ENCODE results near the gene SYT1.

Gene SYT1

DNA sequence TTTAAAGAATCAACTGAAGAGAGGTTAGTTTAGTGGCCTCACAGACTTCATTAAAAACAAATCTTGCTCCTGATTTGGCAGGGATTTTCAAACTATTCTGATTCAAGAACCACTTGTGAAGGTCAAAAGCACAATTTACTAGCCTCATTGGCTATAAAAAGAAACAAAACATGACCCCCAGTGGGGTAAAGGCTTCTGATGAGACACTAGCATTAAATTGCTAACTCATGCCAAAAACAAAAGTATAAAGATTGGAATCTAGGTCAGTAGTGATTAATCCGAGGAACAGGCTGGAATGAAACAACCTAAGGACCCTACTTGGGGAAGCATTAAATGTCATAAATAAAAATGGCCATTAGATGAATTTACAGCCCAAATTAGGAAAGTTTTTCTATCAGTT is 513.9 kb downstream of the SYT1 start:
- Histone ChIP-seq H3K36me3 (ENCODE audit: insufficient read depth, low read length) (no peaks in the 10 kb centered on the region), H3K27me3 (ENCODE audit: insufficient read depth, low read length) (no peaks in the 10 kb centered on the region), H3K79me2 (ENCODE audit: control insufficient read depth, insufficient read depth, low read length, unreplicated experiment) (no peaks in the 10 kb centered on the region), H2AFZ (ENCODE audit: low read length, unreplicated experiment) (no peak overlapping the region), H3K4me3 (ENCODE audit: low read depth, low read length) (no peak overlapping the region), H3K4me1 (ENCODE audit: control insufficient read depth, insufficient read depth, low read length, unreplicated experiment) (peaks cover 6% of the 10 kb centered on the region), H3K27ac (ENCODE audit: low read depth, low read length) (no peak overlapping the region)

DNA sequence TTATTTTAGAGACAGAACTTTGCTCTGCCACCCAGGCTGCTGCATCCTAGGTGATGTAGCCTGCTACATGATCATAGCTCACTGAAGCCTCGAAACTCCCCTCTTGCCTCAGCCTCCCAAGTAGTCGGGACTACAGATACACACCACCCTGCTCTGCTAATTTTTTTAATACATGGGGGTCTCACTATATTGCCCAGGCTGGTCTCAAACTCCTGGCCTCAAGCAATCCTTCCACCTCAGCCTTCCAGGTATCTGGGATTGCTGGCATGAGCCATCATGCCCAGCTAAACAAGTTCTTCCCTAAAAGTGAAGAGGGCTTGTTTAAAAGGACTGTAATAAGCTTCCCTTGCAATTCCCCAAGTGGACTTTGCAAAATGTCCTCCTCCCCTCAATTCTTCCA is 515.8 kb downstream of the SYT1 start:
- peaks cover 6% of the 10 kb centered on the region for H3K4me1 ChIP-seq (ENCODE audit: control insufficient read depth, insufficient read depth, low read length, unreplicated experiment)
- no peaks in the 10 kb centered on the region for H3K27me3 ChIP-seq (ENCODE audit: insufficient read depth, low read length)

DNA sequence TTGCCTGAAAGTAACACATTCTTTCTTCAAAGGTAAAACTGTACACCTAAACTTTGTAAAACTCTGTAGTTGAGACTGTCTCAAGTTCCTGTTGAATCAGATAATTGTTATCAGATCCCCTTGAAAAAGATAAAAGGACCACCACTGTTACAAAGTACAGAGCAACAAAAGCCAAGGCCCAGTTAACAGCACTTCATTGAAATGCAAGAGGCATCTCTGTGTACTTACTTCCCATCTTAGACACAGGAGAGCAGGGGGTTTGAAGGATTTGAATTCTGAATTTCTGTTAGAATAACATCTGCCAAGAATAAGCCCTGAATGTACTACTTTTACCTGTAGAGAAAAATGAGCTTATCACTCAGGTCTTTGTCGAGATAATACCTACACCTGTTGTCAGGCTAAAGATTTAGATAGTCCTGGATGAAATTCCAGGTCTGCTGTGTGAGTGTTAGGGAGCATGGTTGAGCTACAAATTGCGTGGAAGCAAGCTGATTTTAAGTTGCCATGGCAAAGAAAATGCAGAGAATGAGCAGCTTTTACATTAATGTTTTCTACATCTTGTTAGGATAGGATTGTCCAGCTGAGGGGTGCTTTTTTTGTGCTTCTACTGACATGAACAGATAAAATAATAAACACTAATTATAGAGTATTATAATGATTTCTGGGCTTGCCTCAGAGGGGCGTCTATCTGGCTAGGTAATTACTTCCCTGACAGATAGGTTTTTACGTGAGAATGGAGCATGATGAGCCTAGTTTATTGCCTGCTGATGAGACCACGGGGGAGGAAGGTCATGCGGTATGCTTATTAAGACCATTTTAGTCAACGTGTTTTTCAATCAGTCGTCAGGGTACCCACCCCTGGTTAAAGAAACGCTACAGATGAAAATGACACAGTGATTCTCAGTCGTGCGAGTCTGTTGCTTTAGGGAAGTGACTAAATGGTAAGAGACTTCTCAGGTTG is 517.0 kb downstream of the SYT1 start:
- no peak overlapping the region for H2AFZ ChIP-seq (ENCODE audit: low read length, unreplicated experiment)
- H3K79me2 ChIP-seq (ENCODE audit: control insufficient read depth, insufficient read depth, low read length, unreplicated experiment): no peaks in the 10 kb centered on the region
- H3K36me3 ChIP-seq (ENCODE audit: insufficient read depth, low read length): no peaks in the 10 kb centered on the region
- no peak overlapping the region for H3K27ac ChIP-seq (ENCODE audit: low read depth, low read length)
- peaks cover 6% of the 10 kb centered on the region for H3K4me1 ChIP-seq (ENCODE audit: control insufficient read depth, insufficient read depth, low read length, unreplicated experiment)
- no peaks in the 10 kb centered on the region for H3K27me3 ChIP-seq (ENCODE audit: insufficient read depth, low read length)
- no peak overlapping the region for H3K4me3 ChIP-seq (ENCODE audit: low read depth, low read length)

More for the DNA sequence above, 515.8 kb downstream of the SYT1 start:
- Histone ChIP-seq H3K36me3 (ENCODE audit: insufficient read depth, low read length) (no peaks in the 10 kb centered on the region), H3K4me3 (ENCODE audit: low read depth, low read length) (no peak overlapping the region), H3K27ac (ENCODE audit: low read depth, low read length) (no peak overlapping the region), H2AFZ (ENCODE audit: low read length, unreplicated experiment) (no peak overlapping the region), H3K79me2 (ENCODE audit: control insufficient read depth, insufficient read depth, low read length, unreplicated experiment) (no peaks in the 10 kb centered on the region)

DNA sequence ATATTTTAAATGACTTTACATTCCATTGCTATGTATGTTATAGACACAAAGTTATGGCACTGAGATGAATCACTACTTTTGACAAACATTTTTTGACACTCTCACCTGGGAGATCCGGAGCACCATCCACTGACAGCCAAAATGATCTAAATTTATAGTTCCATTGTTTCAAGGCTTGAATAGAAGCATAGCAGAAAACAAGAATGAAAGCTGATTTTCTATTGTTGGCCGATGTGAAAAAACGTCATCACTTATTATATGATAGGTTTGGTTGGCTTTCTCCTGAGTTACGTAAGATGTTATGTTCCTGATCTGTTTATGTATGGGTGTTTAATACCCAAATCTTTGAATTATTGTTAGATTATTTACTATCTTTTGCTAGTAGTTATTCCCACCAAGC is 520.0 kb downstream of the SYT1 start:
- H3K36me3 ChIP-seq (ENCODE audit: insufficient read depth, low read length): no peaks in the 10 kb centered on the region
- no peaks in the 10 kb centered on the region for H3K4me1 ChIP-seq (ENCODE audit: control insufficient read depth, insufficient read depth, low read length, unreplicated experiment)

DNA sequence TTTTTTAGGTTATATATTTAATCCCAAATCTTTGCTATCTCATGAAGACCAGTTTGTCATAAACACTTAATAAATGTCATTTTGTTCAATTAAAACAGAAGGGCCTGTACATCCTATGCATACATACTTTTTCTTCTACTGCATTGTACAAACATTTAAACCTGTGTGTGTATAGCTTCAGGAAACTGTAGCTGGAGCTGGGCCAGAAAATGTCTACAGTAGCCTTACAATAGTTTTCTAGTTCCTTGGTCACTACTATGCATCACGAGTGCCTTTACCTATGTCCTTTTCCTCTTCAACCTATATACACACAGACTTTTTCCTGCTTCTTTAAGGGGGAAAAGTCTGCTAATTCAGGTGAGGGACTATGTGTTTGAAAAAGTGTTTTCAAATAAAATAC is 523.4 kb downstream of the SYT1 start:
- H3K4me1 ChIP-seq (ENCODE audit: control insufficient read depth, insufficient read depth, low read length, unreplicated experiment): no peaks in the 10 kb centered on the region
- H3K4me3 ChIP-seq (ENCODE audit: low read depth, low read length): no peak overlapping the region
- H3K36me3 ChIP-seq (ENCODE audit: insufficient read depth, low read length): no peaks in the 10 kb centered on the region
- H3K27me3 ChIP-seq (ENCODE audit: insufficient read depth, low read length): no peaks in the 10 kb centered on the region
- no peaks in the 10 kb centered on the region for H3K79me2 ChIP-seq (ENCODE audit: control insufficient read depth, insufficient read depth, low read length, unreplicated experiment)
- no peak overlapping the region for H3K27ac ChIP-seq (ENCODE audit: low read depth, low read length)
- no peak overlapping the region for H2AFZ ChIP-seq (ENCODE audit: low read length, unreplicated experiment)

More for the DNA sequence above, 520.0 kb downstream of the SYT1 start:
- Histone ChIP-seq H3K27ac (ENCODE audit: low read depth, low read length) (no peak overlapping the region), H3K4me3 (ENCODE audit: low read depth, low read length) (no peak overlapping the region), H2AFZ (ENCODE audit: low read length, unreplicated experiment) (no peak overlapping the region), H3K79me2 (ENCODE audit: control insufficient read depth, insufficient read depth, low read length, unreplicated experiment) (no peaks in the 10 kb centered on the region), H3K27me3 (ENCODE audit: insufficient read depth, low read length) (no peaks in the 10 kb centered on the region)

DNA sequence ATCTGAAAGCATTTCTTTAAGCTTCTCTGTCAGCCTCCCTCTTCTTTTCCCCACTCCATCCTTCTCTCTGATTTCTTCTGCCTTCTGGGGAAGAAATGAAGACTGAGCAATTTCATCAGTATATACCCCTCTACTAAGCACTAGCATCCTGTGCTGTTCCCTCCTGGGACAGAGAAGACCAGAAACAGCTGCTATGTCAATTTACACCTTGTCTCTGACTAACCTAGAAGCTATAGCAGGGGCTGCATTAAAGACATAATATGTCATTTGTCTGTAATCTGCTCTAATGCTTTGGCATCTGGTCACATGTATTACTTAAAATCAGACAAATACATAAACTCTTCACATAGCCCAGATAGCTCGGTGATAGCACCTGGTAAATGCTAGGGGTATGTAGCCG is 529.3 kb downstream of the SYT1 start:
- Histone ChIP-seq H3K79me2 (ENCODE audit: control insufficient read depth, insufficient read depth, low read length, unreplicated experiment) (no peaks in the 10 kb centered on the region), H3K27ac (ENCODE audit: low read depth, low read length) (no peak overlapping the region), H3K36me3 (ENCODE audit: insufficient read depth, low read length) (no peaks in the 10 kb centered on the region), H3K27me3 (ENCODE audit: insufficient read depth, low read length) (no peaks in the 10 kb centered on the region), H3K4me1 (ENCODE audit: control insufficient read depth, insufficient read depth, low read length, unreplicated experiment) (peaks cover 6% of the 10 kb centered on the region), H2AFZ (ENCODE audit: low read length, unreplicated experiment) (no peak overlapping the region), H3K4me3 (ENCODE audit: low read depth, low read length) (no peak overlapping the region)

DNA sequence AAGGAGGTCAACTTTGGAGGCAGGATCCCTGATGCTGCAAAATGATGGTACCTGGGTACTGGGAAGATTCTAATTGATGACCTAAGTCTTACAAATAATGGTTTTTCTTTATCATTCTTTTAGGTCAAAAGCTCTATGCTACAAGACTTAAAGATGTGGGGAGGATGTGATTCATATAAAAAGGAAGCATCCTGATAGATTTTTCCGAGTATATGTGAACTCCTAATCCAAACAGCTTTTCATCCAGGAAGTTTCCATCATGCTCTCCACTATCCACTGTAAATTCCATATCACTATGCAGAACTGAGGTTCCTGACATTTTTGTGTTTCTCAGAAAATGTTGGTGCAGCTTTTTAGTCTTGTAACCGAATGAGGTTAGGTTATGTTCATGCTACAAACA is 533.0 kb downstream of the SYT1 start:
- Histone ChIP-seq H2AFZ (ENCODE audit: low read length, unreplicated experiment) (no peak overlapping the region), H3K27me3 (ENCODE audit: insufficient read depth, low read length) (no peaks in the 10 kb centered on the region), H3K4me1 (ENCODE audit: control insufficient read depth, insufficient read depth, low read length, unreplicated experiment) (peaks cover 15% of the 10 kb centered on the region), H3K4me3 (ENCODE audit: low read depth, low read length) (no peak overlapping the region), H3K27ac (ENCODE audit: low read depth, low read length) (no peak overlapping the region), H3K79me2 (ENCODE audit: control insufficient read depth, insufficient read depth, low read length, unreplicated experiment) (no peaks in the 10 kb centered on the region), H3K36me3 (ENCODE audit: insufficient read depth, low read length) (no peaks in the 10 kb centered on the region)

GRCh38 chr12:79400481-79400880 is 535.9 kb downstream of the SYT1 start:
- Histone ChIP-seq H3K79me2 (ENCODE audit: control insufficient read depth, insufficient read depth, low read length, unreplicated experiment) (no peaks in the 10 kb centered on the region), H3K4me3 (ENCODE audit: low read depth, low read length) (no peak overlapping the region), H3K27me3 (ENCODE audit: insufficient read depth, low read length) (no peaks in the 10 kb centered on the region), H2AFZ (ENCODE audit: low read length, unreplicated experiment) (no peak overlapping the region), H3K36me3 (ENCODE audit: insufficient read depth, low read length) (no peaks in the 10 kb centered on the region), H3K27ac (ENCODE audit: low read depth, low read length) (no peak overlapping the region), H3K4me1 (ENCODE audit: control insufficient read depth, insufficient read depth, low read length, unreplicated experiment) (peaks cover 21% of the 10 kb centered on the region)

- Histone ChIP-seq H3K27ac (ENCODE audit: low read depth, low read length) (peak overlapping the region; percentile 21; the same call in 1 of the 2 replicates), H3K4me1 (ENCODE audit: control insufficient read depth, insufficient read depth, low read length, unreplicated experiment) (peaks cover 32% of the 10 kb centered on the region)
Measured at GRCh38 chr12:79402606-79403005, 538.0 kb downstream of the SYT1 start.

DNA sequence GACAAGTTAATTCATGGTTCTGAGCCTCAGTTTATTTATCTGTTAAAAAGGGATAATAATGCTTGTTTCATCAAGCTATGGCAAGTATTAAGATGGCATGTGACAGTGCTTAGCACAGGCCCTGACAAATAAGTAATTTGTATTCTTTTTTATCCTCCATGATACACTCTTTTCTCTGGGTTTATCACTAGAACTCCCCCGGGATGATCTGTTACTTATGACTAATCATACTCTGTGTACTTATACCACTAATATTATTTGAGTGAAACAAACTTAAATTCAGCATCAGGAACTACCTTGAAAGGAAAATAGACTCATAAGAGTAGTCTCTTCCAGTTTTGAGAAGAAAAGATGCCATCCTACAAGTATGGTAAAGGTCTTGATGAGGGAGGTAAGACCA is 542.4 kb downstream of the SYT1 start:
- peaks cover 48% of the 10 kb centered on the region for H3K4me1 ChIP-seq (ENCODE audit: control insufficient read depth, insufficient read depth, low read length, unreplicated experiment)
- H3K79me2 ChIP-seq (ENCODE audit: control insufficient read depth, insufficient read depth, low read length, unreplicated experiment): no peaks in the 10 kb centered on the region
- no peaks in the 10 kb centered on the region for H3K36me3 ChIP-seq (ENCODE audit: insufficient read depth, low read length)
- H3K27ac ChIP-seq (ENCODE audit: low read depth, low read length): no peak overlapping the region
- H3K27me3 ChIP-seq (ENCODE audit: insufficient read depth, low read length): no peaks in the 10 kb centered on the region
- H3K4me3 ChIP-seq (ENCODE audit: low read depth, low read length): no peak overlapping the region
- no peak overlapping the region for H2AFZ ChIP-seq (ENCODE audit: low read length, unreplicated experiment)

More at GRCh38 chr12:79402606-79403005, 538.0 kb downstream of the SYT1 start:
- H3K27me3 ChIP-seq (ENCODE audit: insufficient read depth, low read length): no peaks in the 10 kb centered on the region
- no peaks in the 10 kb centered on the region for H3K36me3 ChIP-seq (ENCODE audit: insufficient read depth, low read length)
- no peak overlapping the region for H2AFZ ChIP-seq (ENCODE audit: low read length, unreplicated experiment)
- H3K4me3 ChIP-seq (ENCODE audit: low read depth, low read length): no peak overlapping the region
- H3K79me2 ChIP-seq (ENCODE audit: control insufficient read depth, insufficient read depth, low read length, unreplicated experiment): no peaks in the 10 kb centered on the region

All from ACC112 (cell line).